ENCODE data around the gene DBET.

DNA sequence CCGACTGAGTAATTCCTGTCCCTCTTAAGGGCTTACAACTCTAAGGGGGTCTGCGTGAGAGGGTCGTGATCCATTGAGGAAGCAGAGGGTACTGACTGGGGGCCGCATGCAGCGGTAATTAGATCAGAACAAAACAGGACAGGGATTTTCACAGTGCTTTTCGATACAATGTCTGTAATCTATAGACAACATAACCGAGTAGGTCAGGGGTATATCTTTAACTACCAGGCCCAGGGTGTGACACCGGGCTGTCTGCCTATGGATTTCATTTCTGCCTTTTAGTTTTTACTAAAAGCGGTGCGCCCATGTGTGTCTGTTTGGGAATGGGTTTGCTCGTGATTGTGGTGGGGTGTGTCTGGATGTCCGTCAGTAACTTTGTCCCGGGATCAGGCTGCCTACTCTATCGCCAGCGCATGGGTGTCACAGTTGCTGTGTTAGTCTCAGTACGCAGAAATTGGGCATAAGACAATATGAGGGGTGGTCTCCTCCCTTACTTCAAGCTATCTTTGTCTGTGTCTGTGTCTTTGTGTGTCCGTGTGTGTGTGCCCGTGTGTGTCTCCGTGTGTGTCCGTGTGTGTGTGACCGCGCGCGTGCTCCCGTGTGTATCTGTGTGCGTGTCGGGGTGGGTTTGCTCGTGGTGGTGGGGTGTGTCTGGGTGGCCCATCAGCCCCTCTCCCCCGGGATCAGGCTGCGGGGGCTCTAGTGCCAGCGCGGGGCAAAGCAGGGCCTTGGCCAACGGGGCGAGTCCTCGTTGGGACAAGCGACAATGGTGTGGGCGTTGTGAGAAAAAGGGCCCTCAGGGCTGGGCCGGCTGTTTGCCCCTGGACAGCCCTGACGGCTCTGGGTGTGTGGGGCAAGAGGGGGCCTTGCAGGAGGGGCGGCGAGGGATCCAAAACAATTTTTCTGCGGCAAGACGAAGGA is 47.7 kb upstream of the DBET start:
- TF ChIP-seq, protein P1, sequence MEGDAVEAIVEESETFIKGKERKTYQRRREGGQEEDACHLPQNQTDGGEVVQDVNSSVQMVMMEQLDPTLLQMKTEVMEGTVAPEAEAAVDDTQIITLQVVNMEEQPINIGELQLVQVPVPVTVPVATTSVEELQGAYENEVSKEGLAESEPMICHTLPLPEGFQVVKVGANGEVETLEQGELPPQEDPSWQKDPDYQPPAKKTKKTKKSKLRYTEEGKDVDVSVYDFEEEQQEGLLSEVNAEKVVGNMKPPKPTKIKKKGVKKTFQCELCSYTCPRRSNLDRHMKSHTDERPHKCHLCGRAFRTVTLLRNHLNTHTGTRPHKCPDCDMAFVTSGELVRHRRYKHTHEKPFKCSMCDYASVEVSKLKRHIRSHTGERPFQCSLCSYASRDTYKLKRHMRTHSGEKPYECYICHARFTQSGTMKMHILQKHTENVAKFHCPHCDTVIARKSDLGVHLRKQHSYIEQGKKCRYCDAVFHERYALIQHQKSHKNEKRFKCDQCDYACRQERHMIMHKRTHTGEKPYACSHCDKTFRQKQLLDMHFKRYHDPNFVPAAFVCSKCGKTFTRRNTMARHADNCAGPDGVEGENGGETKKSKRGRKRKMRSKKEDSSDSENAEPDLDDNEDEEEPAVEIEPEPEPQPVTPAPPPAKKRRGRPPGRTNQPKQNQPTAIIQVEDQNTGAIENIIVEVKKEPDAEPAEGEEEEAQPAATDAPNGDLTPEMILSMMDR (IDR thresholded peaks at IDR 0.05): no peak
- TF ChIP-seq POLR2A (IDR thresholded peaks at IDR 0.05) (no peak), EP300 (IDR thresholded peaks at IDR 0.05) (no peak)
